GM12891 (cell line): ENCODE data around the gene PHF23.

ENCODE experiments used
- PAX5 ChIP-seq: IDR thresholded peaks from 2 replicates; pipeline ENCODE4 v1.6.1; 2011; ENCODE audit warnings: low read length, moderate library complexity, mild to moderate bottlenecking; ENCODE audit not compliant: insufficient read depth, severe bottlenecking
- POLR2A ChIP-seq: IDR thresholded peaks from 2 replicates; pipeline ENCODE4 v1.6.1; 2011; ENCODE audit warnings: low read depth, low read length, control low read depth
- POLR2AphosphoS5 ChIP-seq: IDR thresholded peaks from 2 replicates; pipeline ENCODE4 v1.6.1; 2011; ENCODE audit warnings: low read depth, low read length, control low read depth
- SPI1 ChIP-seq: IDR thresholded peaks from 2 replicates; pipeline ENCODE4 v1.6.1; 2011; ENCODE audit warnings: low read depth, low read length, control low read depth
- TAF1 ChIP-seq: IDR thresholded peaks from 2 replicates; pipeline ENCODE4 v1.6.1; 2011; ENCODE audit warnings: low read depth, low read length, control low read depth

DNA sequence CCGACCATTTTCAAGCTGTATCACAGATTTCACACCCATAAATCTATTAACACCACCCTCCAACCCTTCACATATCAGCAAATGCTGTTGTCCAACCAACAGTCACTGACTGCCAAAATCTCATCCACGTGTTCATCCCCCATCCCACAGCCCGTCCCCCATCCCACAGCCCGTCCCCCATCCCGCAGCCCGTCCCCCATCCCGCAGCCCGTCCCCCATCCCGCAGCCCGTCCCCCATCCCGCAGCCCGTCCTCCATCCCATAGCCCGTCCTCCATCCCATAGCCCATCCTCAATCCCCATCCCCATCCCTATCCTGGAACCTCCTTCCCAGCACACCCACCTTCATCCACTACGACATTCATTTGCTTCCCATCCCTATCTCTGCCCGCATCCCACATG is 33.7 kb downstream of the PHF23 start:
- TF ChIP-seq POLR2A (no peak), POLR2AphosphoS5 (no peak), TAF1 (no peak), PAX5 (no peak), SPI1 (no peak)
